WTC11 (cell line): ENCODE results near the gene BMPR1B. TPM values are rescaled to one million over a fixed set of nuclear protein-coding genes. Genes with fewer than 3 reads are reported as not detected.

Source experiments
- ATAC-seq: fragments of 200-7000 bp; cut with Tn5 transposase; 2 replicates; pipeline ENCODE4 v1.10.0; 2021; ENCODE audit warnings: mild to moderate bottlenecking, moderate library complexity
- CTCF ChIA-PET: fragments of 300-600 bp; sonication (Branson Sonifier 250); formaldehyde crosslinking; loops from one replicate; lab custom pipeline; 2021; ENCODE audit warnings: antibody characterized with exemption; lab: Charles Lee
- POLR2A ChIA-PET: fragments of 350-600 bp; sonication (Branson Sonifier 250); formaldehyde crosslinking; loops from one replicate; lab custom pipeline; 2021; ENCODE audit warnings: antibody characterized with exemption; lab: Charles Lee
- DNase-seq: peaks from one replicate; pipeline ENCODE4 v3.0.0; 2021; ENCODE audit warnings: low spot score
- H3K27ac Mint-ChIP-seq: 2 replicates; pipeline ENCODE4 v1.8.0; 2021; ENCODE audit warnings: mixed read lengths
- H3K27me3 Mint-ChIP-seq: 2 replicates; pipeline ENCODE4 v1.8.0; 2021; ENCODE audit warnings: low read depth, mild to moderate bottlenecking, moderate library complexity, mixed read lengths
- H3K36me3 Mint-ChIP-seq: 2 replicates; pipeline ENCODE4 v1.8.0; 2021; ENCODE audit warnings: mixed read lengths
- H3K4me1 Mint-ChIP-seq: 2 replicates; pipeline ENCODE4 v1.8.0; 2022; ENCODE audit warnings: mixed read lengths
- H3K4me3 Mint-ChIP-seq: 2 replicates; pipeline ENCODE4 v1.8.0; 2021; ENCODE audit warnings: mild to moderate bottlenecking, moderate library complexity, mixed read lengths
- H3K9me3 Mint-ChIP-seq: 2 replicates; pipeline ENCODE4 v1.8.0; 2021; ENCODE audit warnings: mixed read lengths
- AR ChIP-seq: fragments of 250-450 bp; sonication (Bioruptor Pico); IDR thresholded peaks from 2 replicates; pipeline ENCODE4 v1.9.0; 2021; ENCODE audit warnings: mild to moderate bottlenecking
- ARID4B ChIP-seq: sonication (generic); formaldehyde crosslinking; IDR thresholded peaks from 2 replicates; pipeline ENCODE4 v1.8.0; 2023; ENCODE audit warnings: missing genetic modification reagents, mild to moderate bottlenecking, borderline replicate concordance
- ATF1 ChIP-seq: sonication (generic); formaldehyde crosslinking; IDR thresholded peaks from 2 replicates; pipeline ENCODE4 v1.8.1; 2023; ENCODE audit warnings: mild to moderate bottlenecking, moderate library complexity, missing genetic modification reagents
- CBFB ChIP-seq: sonication (generic); formaldehyde crosslinking; IDR thresholded peaks from 2 replicates; pipeline ENCODE4 v1.8.1; 2022; ENCODE audit warnings: mild to moderate bottlenecking, low read depth, missing genetic modification reagents
- CDX4 ChIP-seq: fragments of 250-450 bp; sonication (Bioruptor Pico); IDR thresholded peaks from 2 replicates; pipeline ENCODE4 v1.9.0; 2021; ENCODE audit warnings: moderate library complexity, mild to moderate bottlenecking, inconsistent platforms, borderline replicate concordance
- E2F1 ChIP-seq: sonication (generic); formaldehyde crosslinking; IDR thresholded peaks from 2 replicates; pipeline ENCODE4 v1.8.0; 2022; ENCODE audit warnings: mild to moderate bottlenecking, missing genetic modification reagents
- FOXJ3 ChIP-seq: sonication (generic); formaldehyde crosslinking; IDR thresholded peaks from 2 replicates; pipeline ENCODE4 v1.9.0; 2021; ENCODE audit warnings: missing genetic modification reagents, mild to moderate bottlenecking, borderline replicate concordance
- GABPB1 ChIP-seq: sonication (generic); formaldehyde crosslinking; IDR thresholded peaks from 2 replicates; pipeline ENCODE4 v1.8.1; 2023; ENCODE audit warnings: mild to moderate bottlenecking, missing genetic modification reagents
- KAT7 ChIP-seq: sonication (generic); formaldehyde crosslinking; IDR thresholded peaks from 2 replicates; pipeline ENCODE4 v1.8.1; 2023; ENCODE audit warnings: missing genetic modification reagents, mild to moderate bottlenecking, borderline replicate concordance
- NR2C2 ChIP-seq: sonication (generic); formaldehyde crosslinking; IDR thresholded peaks from 2 replicates; pipeline ENCODE4 v1.8.0; 2022; ENCODE audit warnings: mild to moderate bottlenecking, missing genetic modification reagents
- OVOL2 ChIP-seq: fragments of 250-450 bp; sonication (Bioruptor Pico); IDR thresholded peaks from 2 replicates; pipeline ENCODE4 v1.9.0; 2021; ENCODE audit warnings: mild to moderate bottlenecking, borderline replicate concordance
- STAT6 ChIP-seq: sonication (generic); formaldehyde crosslinking; conservative IDR thresholded peaks from 2 replicates; pipeline ENCODE4 v1.8.1; 2023; ENCODE audit warnings: mild to moderate bottlenecking, low read depth, missing genetic modification reagents, moderate library complexity
- ZNF263 ChIP-seq: sonication (generic); formaldehyde crosslinking; IDR thresholded peaks from 2 replicates; pipeline ENCODE4 v1.8.1; 2022; ENCODE audit warnings: low read depth, mild to moderate bottlenecking, moderate library complexity, missing genetic modification reagents
- ZNF317 ChIP-seq: sonication (generic); formaldehyde crosslinking; IDR thresholded peaks from 2 replicates; pipeline ENCODE4 v1.8.1; 2023; ENCODE audit warnings: low read depth, mild to moderate bottlenecking, moderate library complexity, missing genetic modification reagents, borderline replicate concordance
- ZNF396 ChIP-seq: fragments of 250-450 bp; sonication (Bioruptor Pico); IDR thresholded peaks from 2 replicates; pipeline ENCODE4 v1.8.0; 2021; ENCODE audit warnings: mild to moderate bottlenecking, moderate library complexity, borderline replicate concordance
- ZNF425 ChIP-seq: fragments of 250-450 bp; sonication (Bioruptor Pico); conservative IDR thresholded peaks from 2 replicates; pipeline ENCODE4 v1.9.0; 2021; ENCODE audit warnings: mild to moderate bottlenecking
- ZSCAN18 ChIP-seq: fragments of 250-450 bp; sonication (Bioruptor Pico); IDR thresholded peaks from 2 replicates; pipeline ENCODE4 v2.1.2; 2022; ENCODE audit warnings: mild to moderate bottlenecking, moderate library complexity
- total RNA-seq: library from RNA; stranded (reverse); gene quantifications from 3 replicates; pipeline ENCODE4 v1.2.3, GENCODE V29; 2021

BMPR1B gene
- total RNA-seq, 1 experiment from 2014 or later = 0.77 TPM

GRCh38 chr4:94974773-94975172 lies 217.0 kb downstream of the BMPR1B start:
- no peaks in the 10 kb centered on the region for H3K27me3 Mint-ChIP-seq
- ChIA-PET POLR2A (no interaction called here), CTCF (no interaction called here)
- TF ChIP-seq ATF1 (CRISPR knock-in tag) (no peak), ZNF396 (CRISPR knock-in tag) (no peak), FOXJ3 (CRISPR knock-in tag) (no peak), ZNF425 (CRISPR knock-in tag) (no peak), CBFB (no peak), ZSCAN18 (no peak), AR (CRISPR knock-in tag) (no peak), STAT6 (no peak), NR2C2 (no peak), GABPB1 (CRISPR knock-in tag) (no peak), ZNF263 (no peak), ZNF317 (CRISPR knock-in tag) (no peak), E2F1 (no peak)
- no peak overlapping the region for H3K4me3 Mint-ChIP-seq
- no peaks in the 10 kb centered on the region for H3K36me3 Mint-ChIP-seq
- DNase-seq (no peak), ATAC-seq (no peak)
- no peak overlapping the region for H3K27ac Mint-ChIP-seq
- H3K4me1 Mint-ChIP-seq = peaks cover 2% of the 10 kb centered on the region
- H3K9me3 Mint-ChIP-seq = no peaks in the 10 kb centered on the region

- POLR2A ChIA-PET = no interaction called here
- H3K27me3 Mint-ChIP-seq = no peaks in the 10 kb centered on the region
- H3K27ac Mint-ChIP-seq = no peak overlapping the region
- peaks cover 2% of the 10 kb centered on the region for H3K4me1 Mint-ChIP-seq
- H3K4me3 Mint-ChIP-seq = no peak overlapping the region
- DNase-seq (no peak), ATAC-seq (no peak)
- H3K9me3 Mint-ChIP-seq = no peaks in the 10 kb centered on the region
- CTCF ChIA-PET = no interaction called here
- H3K36me3 Mint-ChIP-seq = no peaks in the 10 kb centered on the region
- TF ChIP-seq KAT7 (no peak), FOXJ3 (CRISPR knock-in tag) (no peak), CDX4 (CRISPR knock-in tag) (no peak), OVOL2 (CRISPR knock-in tag) (no peak), ZSCAN18 (no peak), ARID4B (CRISPR knock-in tag) (no peak)
These were observed 218.7 kb downstream of the BMPR1B start for GRCh38 chr4:94976371-94977011.
